ENCODE measurements around the gene NDOR1.

NDOR1 gene

GRCh38 chr9:137206602-137207001 is 1.1 kb downstream of the NDOR1 start:
- Histone ChIP-seq H3K9me3 (ENCODE audit: insufficient read depth, low read length) (no peaks in the 10 kb centered on the region), H3K27ac (ENCODE audit: low read length) (no peak overlapping the region), H3K27me3 (ENCODE audit: low read depth, low read length) (no peaks in the 10 kb centered on the region), H3K4me3 (ENCODE audit: low read length) (peak overlapping the region; percentile 93), H3K9ac (ENCODE audit: low read length) (peak overlapping the region; percentile 83), H4K20me1 (ENCODE audit: insufficient read depth, low read length) (no peaks in the 10 kb centered on the region; the same call in 1 of the 2 replicates), H3K4me1 (ENCODE audit: low read length) (peaks cover 24% of the 10 kb centered on the region), H3K36me3 (replicated peaks; ENCODE audit: low read depth, low read length) (peaks cover 5% of the 10 kb centered on the region), H3K79me2 (ENCODE audit: low read length) (peaks cover 54% of the 10 kb centered on the region), H3K4me2 (ENCODE audit: low read length) (peak overlapping the region; percentile 93), H2AFZ (ENCODE audit: low read depth, low read length) (no peak overlapping the region)
- no peak for TF ChIP-seq CTCF (IDR thresholded peaks at IDR 0.05; ENCODE audit: low read depth, low read length)

GRCh38 chr9:137211532-137211931 is 6.0 kb downstream of the NDOR1 start:
- peaks cover 9% of the 10 kb centered on the region for H3K79me2 ChIP-seq (ENCODE audit: low read length)
- H3K9me3 ChIP-seq (ENCODE audit: insufficient read depth, low read length): no peaks in the 10 kb centered on the region
- H2AFZ ChIP-seq (ENCODE audit: low read depth, low read length): no peak overlapping the region
- no peak overlapping the region for H3K27ac ChIP-seq (ENCODE audit: low read length)
- H4K20me1 ChIP-seq (ENCODE audit: insufficient read depth, low read length): no peaks in the 10 kb centered on the region
- no peaks in the 10 kb centered on the region for H3K27me3 ChIP-seq (ENCODE audit: low read depth, low read length)
- no peak overlapping the region for H3K4me2 ChIP-seq (ENCODE audit: low read length)
- H3K36me3 ChIP-seq (replicated peaks; ENCODE audit: low read depth, low read length): peaks cover 5% of the 10 kb centered on the region
- H3K4me1 ChIP-seq (ENCODE audit: low read length): peaks cover 2% of the 10 kb centered on the region
- H3K9ac ChIP-seq (ENCODE audit: low read length): no peak overlapping the region
- TF ChIP-seq CTCF (IDR thresholded peaks at IDR 0.05; ENCODE audit: low read depth, low read length) (no peak), EZH2phosphoT487 (IDR thresholded peaks at IDR 0.05; ENCODE audit: low read depth) (no peak)
- no peak overlapping the region for H3K4me3 ChIP-seq (ENCODE audit: low read length)

- Histone ChIP-seq H3K27ac (ENCODE audit: low read length) (no peak overlapping the region), H3K36me3 (replicated peaks; ENCODE audit: low read depth, low read length) (peaks cover 5% of the 10 kb centered on the region), H3K9ac (ENCODE audit: low read length) (peak overlapping the region; percentile 61), H3K4me3 (ENCODE audit: low read length) (peak overlapping the region; percentile 78), H3K4me1 (ENCODE audit: low read length) (no peaks in the 10 kb centered on the region), H3K9me3 (ENCODE audit: insufficient read depth, low read length) (no peaks in the 10 kb centered on the region), H2AFZ (ENCODE audit: low read depth, low read length) (no peak overlapping the region), H3K27me3 (ENCODE audit: low read depth, low read length) (no peaks in the 10 kb centered on the region), H3K79me2 (ENCODE audit: low read length) (no peaks in the 10 kb centered on the region), H3K4me2 (ENCODE audit: low read length) (peak overlapping the region; percentile 73), H4K20me1 (ENCODE audit: insufficient read depth, low read length) (no peaks in the 10 kb centered on the region)
- no peak for TF ChIP-seq EZH2phosphoT487 (IDR thresholded peaks at IDR 0.05; ENCODE audit: low read depth)
- TF ChIP-seq CTCF (IDR thresholded peaks at IDR 0.05; ENCODE audit: low read depth, low read length): 0 out of 2 replicates have a peak, but pooled peaks have one; percentile 4
Observed at GRCh38 chr9:137212520-137212919, 7.0 kb downstream of the NDOR1 start.

DNA sequence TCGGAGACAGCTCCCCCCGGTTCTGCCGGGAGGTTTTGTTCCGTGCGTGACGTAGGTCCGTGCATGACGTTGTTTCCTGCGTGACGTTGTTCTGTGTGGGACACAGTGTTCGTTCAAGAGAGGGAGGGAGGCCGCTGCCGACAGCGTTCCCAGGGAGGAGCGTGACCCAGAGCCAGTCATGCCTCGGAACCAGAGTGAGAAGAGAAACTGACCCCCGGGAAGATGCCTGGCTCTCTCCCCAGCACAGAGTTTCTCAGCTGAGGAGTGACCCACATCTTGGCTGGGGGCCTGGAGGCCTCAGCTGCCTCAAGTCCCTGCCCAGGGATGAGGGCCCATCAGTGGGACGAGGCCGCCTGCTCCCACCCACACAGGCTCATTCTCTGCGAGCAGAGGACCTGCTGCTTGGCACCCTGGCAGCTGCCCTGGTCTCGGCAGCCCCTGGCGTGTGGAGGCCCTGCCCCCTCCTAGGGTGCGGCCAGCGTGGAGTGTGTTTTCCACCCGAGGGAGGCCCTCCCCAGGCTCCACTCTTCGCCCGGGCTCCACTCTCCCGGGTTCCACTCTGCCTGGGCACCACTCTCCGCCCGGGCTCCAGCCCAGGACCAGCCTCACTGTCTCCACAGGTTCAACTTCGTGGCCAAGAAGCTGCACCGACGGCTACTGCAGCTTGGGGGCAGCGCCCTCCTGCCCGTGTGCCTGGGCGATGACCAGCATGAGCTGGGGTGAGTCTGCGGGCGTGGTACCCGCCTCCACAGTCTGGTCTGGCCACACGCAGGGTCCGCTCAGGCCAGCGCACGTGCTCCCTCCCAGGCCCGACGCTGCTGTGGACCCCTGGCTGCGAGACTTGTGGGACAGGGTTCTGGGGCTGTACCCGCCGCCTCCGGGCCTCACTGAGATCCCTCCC is 7.9 kb downstream of the NDOR1 start:
- Histone ChIP-seq H2AFZ (ENCODE audit: low read depth, low read length) (no peak overlapping the region), H4K20me1 (ENCODE audit: insufficient read depth, low read length) (no peaks in the 10 kb centered on the region), H3K27ac (ENCODE audit: low read length) (no peak overlapping the region), H3K9ac (ENCODE audit: low read length) (peak overlapping the region; percentile 61), H3K4me2 (ENCODE audit: low read length) (peak overlapping the region; percentile 73), H3K36me3 (replicated peaks; ENCODE audit: low read depth, low read length) (peaks cover 5% of the 10 kb centered on the region), H3K79me2 (ENCODE audit: low read length) (no peaks in the 10 kb centered on the region), H3K27me3 (ENCODE audit: low read depth, low read length) (no peaks in the 10 kb centered on the region), H3K4me1 (ENCODE audit: low read length) (no peaks in the 10 kb centered on the region), H3K9me3 (ENCODE audit: insufficient read depth, low read length) (no peaks in the 10 kb centered on the region), H3K4me3 (ENCODE audit: low read length) (peak overlapping the region; percentile 78)
- TF ChIP-seq EZH2phosphoT487 (IDR thresholded peaks at IDR 0.05; ENCODE audit: low read depth) (no peak), CTCF (IDR thresholded peaks at IDR 0.05; ENCODE audit: low read depth, low read length) (peak; percentile 35)
